ENCODE results near the gene MAGOH.

Gene MAGOH

GRCh38 chr1:53238197-53239155 is at the start of gene MAGOH:
TSS of gene MAGOH (minus strand) at chr1:53238518. CDS start at chr1:53238448, 70 bp downstream.
- H3K9ac ChIP-seq (ENCODE audit: low read depth, low read length), result peak within 1 kb of the TSS; percentile 85
- H3K9me3 ChIP-seq (ENCODE audit: insufficient read depth, low read length, severe bottlenecking), result no peaks in the 10 kb centered on the region
- TF ChIP-seq EZH2 (IDR thresholded peaks at IDR 0.05; ENCODE audit: borderline replicate concordance, low read depth, low read length, severe bottlenecking), result no peak
- no peak for TF ChIP-seq CTCF (IDR thresholded peaks at IDR 0.05; ENCODE audit: borderline replicate concordance, extremely low read depth, low read length, poor library complexity, severe bottlenecking)
- peak within 1 kb of the TSS; percentile 98 for H3K4me3 ChIP-seq (ENCODE audit: low read depth in 1 of 2, low read length in 2 of 2)
- H3K4me1 ChIP-seq (ENCODE audit: insufficient read depth, low read length), result peaks cover 31% of the 10 kb centered on the region
- H4K20me1 ChIP-seq (ENCODE audit: insufficient read depth, low read length), result peaks cover 17% of the 10 kb centered on the region
- DNase-seq (peak; percentile 94), ATAC-seq (ENCODE audit: insufficient read depth, low read depth) (peak; percentile 97)
- H3K27me3 ChIP-seq (ENCODE audit: insufficient read depth, low read length, poor library complexity), result no peaks in the 10 kb centered on the region
- H3K27ac ChIP-seq (ENCODE audit: low read length), result peak within 1 kb of the TSS; percentile 73
- peaks cover 36% of the 10 kb centered on the region for H3K36me3 ChIP-seq (ENCODE audit: insufficient read depth, low read length)
- peak within 1 kb of the TSS; percentile 99 for H3K4me2 ChIP-seq (ENCODE audit: insufficient read depth, low read length)
- H3K79me2 ChIP-seq (ENCODE audit: insufficient read depth, low read length), result peaks cover 42% of the 10 kb centered on the region
- H2AFZ ChIP-seq (ENCODE audit: low read depth, low read length), result peak within 1 kb of the TSS; percentile 82

GRCh38 chr1:53286955-53287354 is 48.6 kb upstream of the MAGOH start:
- H3K27me3 ChIP-seq (ENCODE audit: insufficient read depth, low read length, poor library complexity), result no peaks in the 10 kb centered on the region
- H3K4me2 ChIP-seq (ENCODE audit: insufficient read depth, low read length), result no peak overlapping the region
- peaks cover 90% of the 10 kb centered on the region for H3K36me3 ChIP-seq (ENCODE audit: insufficient read depth, low read length)
- ATAC-seq (ENCODE audit: insufficient read depth, low read depth) (no peak), DNase-seq (no peak)
- H3K27ac ChIP-seq (ENCODE audit: low read length), result no peak overlapping the region
- no peak overlapping the region for H3K9ac ChIP-seq (ENCODE audit: low read depth, low read length)
- TF ChIP-seq CTCF (IDR thresholded peaks at IDR 0.05; ENCODE audit: borderline replicate concordance, extremely low read depth, low read length, poor library complexity, severe bottlenecking), result no peak
- no peak for TF ChIP-seq EZH2 (IDR thresholded peaks at IDR 0.05; ENCODE audit: borderline replicate concordance, low read depth, low read length, severe bottlenecking)
- H4K20me1 ChIP-seq (ENCODE audit: insufficient read depth, low read length), result peaks cover 60% of the 10 kb centered on the region
- H3K9me3 ChIP-seq (ENCODE audit: insufficient read depth, low read length, severe bottlenecking), result no peaks in the 10 kb centered on the region
- H3K4me3 ChIP-seq (ENCODE audit: low read depth in 1 of 2, low read length in 2 of 2), result no peak overlapping the region
- no peak overlapping the region for H2AFZ ChIP-seq (ENCODE audit: low read depth, low read length)
- H3K79me2 ChIP-seq (ENCODE audit: insufficient read depth, low read length), result peaks cover 19% of the 10 kb centered on the region
- no peaks in the 10 kb centered on the region for H3K4me1 ChIP-seq (ENCODE audit: insufficient read depth, low read length)

- Histone ChIP-seq H3K4me1 (ENCODE audit: insufficient read depth, low read length) (no peaks in the 10 kb centered on the region), H3K27me3 (ENCODE audit: insufficient read depth, low read length, poor library complexity) (no peaks in the 10 kb centered on the region), H2AFZ (ENCODE audit: low read depth, low read length) (no peak overlapping the region), H3K4me2 (ENCODE audit: insufficient read depth, low read length) (no peak overlapping the region), H4K20me1 (ENCODE audit: insufficient read depth, low read length) (peaks cover 52% of the 10 kb centered on the region), H3K79me2 (ENCODE audit: insufficient read depth, low read length) (peaks cover 11% of the 10 kb centered on the region), H3K9me3 (ENCODE audit: insufficient read depth, low read length, severe bottlenecking) (no peaks in the 10 kb centered on the region), H3K36me3 (ENCODE audit: insufficient read depth, low read length) (peaks cover 91% of the 10 kb centered on the region), H3K9ac (ENCODE audit: low read depth, low read length) (no peak overlapping the region), H3K4me3 (ENCODE audit: low read depth in 1 of 2, low read length in 2 of 2) (no peak overlapping the region), H3K27ac (ENCODE audit: low read length) (no peak overlapping the region)
- ATAC-seq (ENCODE audit: insufficient read depth, low read depth), result no peak
- TF ChIP-seq CTCF (IDR thresholded peaks at IDR 0.05; ENCODE audit: borderline replicate concordance, extremely low read depth, low read length, poor library complexity, severe bottlenecking), result no peak
- TF ChIP-seq EZH2 (IDR thresholded peaks at IDR 0.05; ENCODE audit: borderline replicate concordance, low read depth, low read length, severe bottlenecking), result no peak
- DNase-seq, result no peak
Observed at GRCh38 chr1:53285969-53286760, 47.8 kb upstream of the MAGOH start.

Data from DND-41 (cell line).